Measurements from ENCODE around the gene ATXN7L3. TPM values are rescaled to one million over a fixed set of nuclear protein-coding genes. Genes with fewer than 3 reads are reported as not detected.

ATXN7L3 gene
- total RNA-seq, 1 experiment from 2014 or later = 86.7 TPM

DNA sequence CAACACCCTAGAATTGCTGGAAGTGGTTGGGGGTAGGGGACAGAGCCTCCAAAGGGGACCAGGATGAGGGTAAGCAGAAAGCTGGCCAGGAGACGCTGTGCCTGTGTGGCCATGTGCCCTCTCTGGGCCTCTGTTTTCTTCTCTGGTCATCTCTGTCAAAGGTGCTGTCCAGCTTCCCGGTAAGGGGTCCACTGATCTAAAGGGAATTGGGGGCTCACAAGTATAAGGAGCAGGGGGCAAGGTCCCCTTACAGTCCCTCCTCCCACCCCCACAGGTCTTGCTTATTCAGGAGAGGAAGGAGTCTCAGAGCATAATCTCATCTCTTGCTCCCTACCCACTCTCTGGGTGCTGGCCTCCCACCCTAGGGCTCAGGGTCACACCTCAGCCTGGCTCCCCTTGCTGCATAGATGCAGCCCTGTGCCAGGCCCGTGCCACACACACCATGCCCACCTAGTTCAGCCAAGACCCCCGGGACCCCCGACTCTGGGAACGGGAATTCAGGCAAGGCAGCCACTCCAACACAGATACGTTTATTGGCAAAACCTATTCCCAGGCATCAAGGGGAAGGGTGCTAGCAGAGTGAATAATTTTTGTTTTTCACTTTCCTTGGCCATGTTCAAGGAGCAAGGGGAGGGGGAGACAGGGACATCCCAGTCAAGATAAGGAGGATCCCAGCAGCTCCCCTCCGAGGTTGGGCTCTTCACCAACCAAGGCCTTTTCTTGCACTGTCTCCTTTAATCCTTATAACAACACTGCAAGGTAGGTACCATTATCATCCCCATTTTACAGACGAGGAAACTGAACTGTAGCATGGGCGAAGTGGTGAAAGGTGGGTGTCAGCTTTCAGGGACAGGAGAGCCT, 48.4 kb upstream of the ATXN7L3 start:
- H3K9ac ChIP-seq (ENCODE audit: low read length) = no peak overlapping the region
- H2AFZ ChIP-seq (ENCODE audit: low read depth, low read length, poor library complexity, severe bottlenecking) = no peak overlapping the region
- H3K9me3 ChIP-seq (ENCODE audit: control insufficient read depth in 1 of 2, insufficient read depth in 1 of 2, low read depth in 1 of 2, low read length in 2 of 2) = no peaks in the 10 kb centered on the region
- H3K27me3 ChIP-seq (ENCODE audit: insufficient read depth, low read length) = no peaks in the 10 kb centered on the region
- H3K4me2 ChIP-seq (ENCODE audit: low read length) = no peak overlapping the region
- intact Hi-C loops (cut with micrococcal nuclease) = no loop called here
- H3K4me1 ChIP-seq (ENCODE audit: control insufficient read depth in 1 of 2, insufficient read depth in 2 of 2, low read length in 2 of 2) = no peaks in the 10 kb centered on the region
- ChIA-PET RAD21 (ENCODE audit: low non-redundant PET in 1 of 2, low total read pairs in 2 of 2, uncharacterized antibody in 2 of 2, unreplicated experiment in 2 of 2) (no interaction called here), POLR2A (no interaction called here), CTCF (no interaction called here)
- H3K36me3 ChIP-seq (ENCODE audit: control insufficient read depth in 1 of 2, insufficient read depth in 2 of 2, low read length in 2 of 2) = no peaks in the 10 kb centered on the region
- no peaks in the 10 kb centered on the region for H4K20me1 ChIP-seq (ENCODE audit: insufficient read depth)
- no peaks in the 10 kb centered on the region for H3K9me2 ChIP-seq (ENCODE audit: insufficient read depth)
- ATAC-seq = no peak
- H3K79me2 ChIP-seq (ENCODE audit: insufficient read depth, low read length) = no peaks in the 10 kb centered on the region
- TF ChIP-seq YY1 (IDR thresholded peaks at IDR 0.05; ENCODE audit: extremely low read depth, insufficient replicate concordance, low read depth, low read length) (no peak), SIN3A (IDR thresholded peaks at IDR 0.05; ENCODE audit: low read depth) (no peak), EGR1 (IDR thresholded peaks at IDR 0.05; ENCODE audit: low read depth) (no peak), POLR2A (IDR thresholded peaks at IDR 0.05; ENCODE audit: borderline replicate concordance, extremely low read depth, insufficient read depth, insufficient read length) (no peak), JUND (IDR thresholded peaks at IDR 0.05) (no peak), CBX3 (IDR thresholded peaks at IDR 0.05; ENCODE audit: low read depth) (no peak), ZFX (IDR thresholded peaks at IDR 0.05) (no peak), CEBPB (IDR thresholded peaks at IDR 0.05; ENCODE audit: low read depth) (no peak), EZH2phosphoT487 (IDR thresholded peaks at IDR 0.05; ENCODE audit: borderline replicate concordance) (no peak)
- TF ChIP-seq, protein P1, sequence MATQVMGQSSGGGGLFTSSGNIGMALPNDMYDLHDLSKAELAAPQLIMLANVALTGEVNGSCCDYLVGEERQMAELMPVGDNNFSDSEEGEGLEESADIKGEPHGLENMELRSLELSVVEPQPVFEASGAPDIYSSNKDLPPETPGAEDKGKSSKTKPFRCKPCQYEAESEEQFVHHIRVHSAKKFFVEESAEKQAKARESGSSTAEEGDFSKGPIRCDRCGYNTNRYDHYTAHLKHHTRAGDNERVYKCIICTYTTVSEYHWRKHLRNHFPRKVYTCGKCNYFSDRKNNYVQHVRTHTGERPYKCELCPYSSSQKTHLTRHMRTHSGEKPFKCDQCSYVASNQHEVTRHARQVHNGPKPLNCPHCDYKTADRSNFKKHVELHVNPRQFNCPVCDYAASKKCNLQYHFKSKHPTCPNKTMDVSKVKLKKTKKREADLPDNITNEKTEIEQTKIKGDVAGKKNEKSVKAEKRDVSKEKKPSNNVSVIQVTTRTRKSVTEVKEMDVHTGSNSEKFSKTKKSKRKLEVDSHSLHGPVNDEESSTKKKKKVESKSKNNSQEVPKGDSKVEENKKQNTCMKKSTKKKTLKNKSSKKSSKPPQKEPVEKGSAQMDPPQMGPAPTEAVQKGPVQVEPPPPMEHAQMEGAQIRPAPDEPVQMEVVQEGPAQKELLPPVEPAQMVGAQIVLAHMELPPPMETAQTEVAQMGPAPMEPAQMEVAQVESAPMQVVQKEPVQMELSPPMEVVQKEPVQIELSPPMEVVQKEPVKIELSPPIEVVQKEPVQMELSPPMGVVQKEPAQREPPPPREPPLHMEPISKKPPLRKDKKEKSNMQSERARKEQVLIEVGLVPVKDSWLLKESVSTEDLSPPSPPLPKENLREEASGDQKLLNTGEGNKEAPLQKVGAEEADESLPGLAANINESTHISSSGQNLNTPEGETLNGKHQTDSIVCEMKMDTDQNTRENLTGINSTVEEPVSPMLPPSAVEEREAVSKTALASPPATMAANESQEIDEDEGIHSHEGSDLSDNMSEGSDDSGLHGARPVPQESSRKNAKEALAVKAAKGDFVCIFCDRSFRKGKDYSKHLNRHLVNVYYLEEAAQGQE (IDR thresholded peaks at IDR 0.05; ENCODE audit: low read depth) = no peak
- no peak overlapping the region for H3K27ac ChIP-seq (ENCODE audit: low read depth, low read length)
- no peak for DNase-seq (ENCODE audit: low read depth, low spot score)
- BruUV-seq (replicated peaks) = no TSS peak
- no peak overlapping the region for H3K4me3 ChIP-seq (replicated peaks in 1 of 2; ENCODE audit: low read depth in 1 of 2, low read length in 2 of 2)
